Astrocyte (in vitro differentiated cells and primary cell): ENCODE data around the gene SCGB1C1. TPM values are rescaled to one million over a fixed set of nuclear protein-coding genes. Genes with fewer than 3 reads are reported as not detected.
A peak's percentile ranks its signal among the peaks of the same experiment; 100 is the strongest.

Source experiments
- DNase-seq: peaks from one replicate; pipeline ENCODE4 v3.0.0-alpha.2; 2010; ENCODE audit warnings: low read depth
- FAIRE-seq: peaks from 2 replicates; lab custom pipeline; 2011; peaks lifted over from hg19 to GRCh38; lab: Jason Lieb, UNC
- H2AFZ ChIP-seq: 2 replicates; pipeline ENCODE4 v1.6.0; 2012; ENCODE audit warnings: low read depth, low read length, inconsistent platforms
- H3K27ac ChIP-seq: 2 replicates; pipeline ENCODE4 v1.5.1; 2011; ENCODE audit warnings: low read depth, low read length, inconsistent platforms
- H3K27me3 ChIP-seq: 2 replicates; pipeline ENCODE4 v1.6.0; 2011; ENCODE audit warnings: low read length, inconsistent platforms; ENCODE audit not compliant: insufficient read depth
- H3K36me3 ChIP-seq: 2 replicates; pipeline ENCODE4 v1.5.1; 2011; ENCODE audit warnings: low read length, inconsistent platforms; ENCODE audit not compliant: insufficient read depth
- H3K4me1 ChIP-seq: 2 replicates; pipeline ENCODE4 v1.5.1; 2011; ENCODE audit warnings: low read length, inconsistent platforms; ENCODE audit not compliant: insufficient read depth
- H3K4me2 ChIP-seq: 2 replicates; pipeline ENCODE4 v1.6.0; 2012; ENCODE audit warnings: low read length, inconsistent platforms
- H3K4me3 ChIP-seq: 2 replicates; pipeline ENCODE4 v1.5.1; 2011; ENCODE audit warnings: low read depth, mild to moderate bottlenecking, low read length, inconsistent platforms; ENCODE audit not compliant: insufficient read depth
- H3K79me2 ChIP-seq: 2 replicates; pipeline ENCODE4 v1.6.0; 2012; ENCODE audit warnings: mild to moderate bottlenecking, low read length, inconsistent platforms; ENCODE audit not compliant: insufficient read depth
- H3K9ac ChIP-seq: 2 replicates; pipeline ENCODE4 v1.6.0; 2012; ENCODE audit warnings: mild to moderate bottlenecking, low read length, inconsistent platforms
- H3K9me3 ChIP-seq: 2 replicates; pipeline ENCODE4 v1.5.1; 2012; ENCODE audit warnings: low read depth, mild to moderate bottlenecking, low read length, inconsistent platforms; ENCODE audit not compliant: insufficient read depth
- H4K20me1 ChIP-seq: 2 replicates; pipeline ENCODE4 v1.6.0; 2012; ENCODE audit warnings: low read length, inconsistent platforms; ENCODE audit not compliant: insufficient read depth
- H3K27ac Mint-ChIP-seq: one replicate; pipeline ENCODE4 v1.8.0; 2021; ENCODE audit warnings: mild to moderate bottlenecking, mixed read lengths; ENCODE audit not compliant: unreplicated experiment
- H3K27me3 Mint-ChIP-seq: one replicate; pipeline ENCODE4 v1.8.0; 2021; ENCODE audit warnings: low read depth, mixed read lengths; ENCODE audit not compliant: unreplicated experiment
- H3K36me3 Mint-ChIP-seq: one replicate; pipeline ENCODE4 v1.8.0; 2021; ENCODE audit warnings: low read depth, mixed read lengths; ENCODE audit not compliant: unreplicated experiment
- H3K4me1 Mint-ChIP-seq: one replicate; pipeline ENCODE4 v1.8.0; 2021; ENCODE audit warnings: low read depth, mixed read lengths; ENCODE audit not compliant: unreplicated experiment
- H3K4me3 Mint-ChIP-seq: one replicate; pipeline ENCODE4 v1.8.0; 2021; ENCODE audit warnings: mild to moderate bottlenecking, moderate library complexity, mixed read lengths; ENCODE audit not compliant: unreplicated experiment
- H3K9me3 Mint-ChIP-seq: one replicate; pipeline ENCODE4 v1.8.0; 2021; ENCODE audit warnings: mild to moderate bottlenecking, mixed read lengths; ENCODE audit not compliant: unreplicated experiment
- EZH2 ChIP-seq: IDR thresholded peaks from 2 replicates; pipeline ENCODE4 v1.6.1; 2012; ENCODE audit warnings: mild to moderate bottlenecking, low read length, inconsistent platforms; ENCODE audit not compliant: insufficient read depth
- total RNA-seq: library from RNA; stranded (reverse); gene quantifications from 2 replicates; pipeline ENCODE4 v1.2.1, GENCODE V29; 2021
- TF ChIP-seq, protein P1 (sequence below): IDR thresholded peaks from 2 replicates; pipeline ENCODE4 v1.5.1; 2011; ENCODE audit warnings: low read depth, mild to moderate bottlenecking, inconsistent platforms, low read length, moderate library complexity; ENCODE audit not compliant: insufficient read depth

Gene SCGB1C1
- total RNA-seq, 1 donor from 2014 or later, result not detected

- peak overlapping the region; percentile 94 for H3K27ac ChIP-seq
- no peaks in the 10 kb centered on the region for H3K9me3 ChIP-seq
- no peak for DNase-seq
- Mint-ChIP-seq H3K27me3 (no peaks in the 10 kb centered on the region), H3K27ac (peak overlapping the region; percentile 100), H3K9me3 (no peaks in the 10 kb centered on the region), H3K4me3 (peak overlapping the region; percentile 99), H3K36me3 (peaks cover 22% of the 10 kb centered on the region), H3K4me1 (peaks cover 41% of the 10 kb centered on the region)
- H3K4me2 ChIP-seq, result peak overlapping the region; percentile 97
- H3K4me3 ChIP-seq, result peak overlapping the region; percentile 86
- no peaks in the 10 kb centered on the region for H3K27me3 ChIP-seq
- no peak for FAIRE-seq
- no peak overlapping the region for H2AFZ ChIP-seq
- H3K9ac ChIP-seq, result peak overlapping the region; percentile 97
- H3K4me1 ChIP-seq, result peaks cover 27% of the 10 kb centered on the region
- H3K79me2 ChIP-seq, result peaks cover 72% of the 10 kb centered on the region
- peaks cover 48% of the 10 kb centered on the region for H3K36me3 ChIP-seq
- TF ChIP-seq EZH2, result no peak
- peaks cover 77% of the 10 kb centered on the region for H4K20me1 ChIP-seq
These were observed 17.9 kb downstream of the SCGB1C1 start for GRCh38 chr11:210803-211180.

DNA sequence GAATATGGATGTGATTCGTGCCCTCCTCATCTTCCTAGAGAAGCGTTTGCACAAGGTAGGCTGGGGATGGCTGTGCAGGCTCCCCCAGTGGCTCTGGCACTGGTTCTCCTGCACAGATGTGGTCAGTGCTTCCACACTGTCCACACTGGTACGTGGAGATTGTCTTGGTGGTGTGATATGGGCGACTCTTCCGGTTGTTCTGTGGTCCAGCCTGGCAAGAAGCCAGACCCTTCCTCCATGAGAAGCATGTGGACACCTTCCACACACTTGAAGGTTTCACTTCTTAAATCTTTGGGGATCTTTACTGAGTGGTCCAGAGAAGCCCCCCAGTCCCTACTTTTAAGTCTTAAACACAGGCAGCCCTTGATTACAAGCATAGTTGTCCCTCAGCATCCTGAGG, 18.4 kb downstream of the SCGB1C1 start:
- no peak for TF ChIP-seq EZH2
- TF ChIP-seq, protein P1, sequence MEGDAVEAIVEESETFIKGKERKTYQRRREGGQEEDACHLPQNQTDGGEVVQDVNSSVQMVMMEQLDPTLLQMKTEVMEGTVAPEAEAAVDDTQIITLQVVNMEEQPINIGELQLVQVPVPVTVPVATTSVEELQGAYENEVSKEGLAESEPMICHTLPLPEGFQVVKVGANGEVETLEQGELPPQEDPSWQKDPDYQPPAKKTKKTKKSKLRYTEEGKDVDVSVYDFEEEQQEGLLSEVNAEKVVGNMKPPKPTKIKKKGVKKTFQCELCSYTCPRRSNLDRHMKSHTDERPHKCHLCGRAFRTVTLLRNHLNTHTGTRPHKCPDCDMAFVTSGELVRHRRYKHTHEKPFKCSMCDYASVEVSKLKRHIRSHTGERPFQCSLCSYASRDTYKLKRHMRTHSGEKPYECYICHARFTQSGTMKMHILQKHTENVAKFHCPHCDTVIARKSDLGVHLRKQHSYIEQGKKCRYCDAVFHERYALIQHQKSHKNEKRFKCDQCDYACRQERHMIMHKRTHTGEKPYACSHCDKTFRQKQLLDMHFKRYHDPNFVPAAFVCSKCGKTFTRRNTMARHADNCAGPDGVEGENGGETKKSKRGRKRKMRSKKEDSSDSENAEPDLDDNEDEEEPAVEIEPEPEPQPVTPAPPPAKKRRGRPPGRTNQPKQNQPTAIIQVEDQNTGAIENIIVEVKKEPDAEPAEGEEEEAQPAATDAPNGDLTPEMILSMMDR, result no peak
- H3K9ac ChIP-seq, result peak overlapping the region; percentile 97
- peaks cover 50% of the 10 kb centered on the region for H3K36me3 ChIP-seq
- DNase-seq, result no peak
- Mint-ChIP-seq H3K36me3 (peaks cover 23% of the 10 kb centered on the region), H3K4me1 (peaks cover 42% of the 10 kb centered on the region), H3K4me3 (peak overlapping the region; percentile 99), H3K27me3 (no peaks in the 10 kb centered on the region), H3K9me3 (no peaks in the 10 kb centered on the region), H3K27ac (peak overlapping the region; percentile 87)
- FAIRE-seq, result no peak
- H3K4me1 ChIP-seq, result peaks cover 22% of the 10 kb centered on the region
- peaks cover 76% of the 10 kb centered on the region for H4K20me1 ChIP-seq
- no peak overlapping the region for H3K4me3 ChIP-seq
- H3K27me3 ChIP-seq, result no peaks in the 10 kb centered on the region
- H3K4me2 ChIP-seq, result peak overlapping the region; percentile 97
- H3K79me2 ChIP-seq, result peaks cover 67% of the 10 kb centered on the region
- H3K27ac ChIP-seq, result no peak overlapping the region
- H3K9me3 ChIP-seq, result no peaks in the 10 kb centered on the region
- H2AFZ ChIP-seq, result no peak overlapping the region

GRCh38 chr11:211741-212140, 18.9 kb downstream of the SCGB1C1 start:
- H3K9ac ChIP-seq, result no peak overlapping the region
- H3K4me3 ChIP-seq, result no peak overlapping the region
- no peaks in the 10 kb centered on the region for H3K9me3 Mint-ChIP-seq
- H4K20me1 ChIP-seq, result peaks cover 73% of the 10 kb centered on the region
- H3K27me3 Mint-ChIP-seq, result no peaks in the 10 kb centered on the region
- H3K27ac Mint-ChIP-seq, result peak overlapping the region; percentile 87
- no peak overlapping the region for H2AFZ ChIP-seq
- H3K4me3 Mint-ChIP-seq, result peak overlapping the region; percentile 99
- no peak overlapping the region for H3K27ac ChIP-seq
- H3K4me1 ChIP-seq, result peaks cover 22% of the 10 kb centered on the region
- H3K79me2 ChIP-seq, result peaks cover 63% of the 10 kb centered on the region
- TF ChIP-seq, protein P1, result no peak
- no peak for TF ChIP-seq EZH2
- H3K27me3 ChIP-seq, result no peaks in the 10 kb centered on the region
- H3K36me3 Mint-ChIP-seq, result peaks cover 23% of the 10 kb centered on the region
- H3K4me2 ChIP-seq, result no peak overlapping the region
- DNase-seq (no peak), FAIRE-seq (no peak)
- peaks cover 42% of the 10 kb centered on the region for H3K4me1 Mint-ChIP-seq
- H3K9me3 ChIP-seq, result no peaks in the 10 kb centered on the region
- peaks cover 52% of the 10 kb centered on the region for H3K36me3 ChIP-seq
